H1 (cell line): ENCODE data around the gene ZYX. TPM values are rescaled to one million over a fixed set of nuclear protein-coding genes. Genes with fewer than 3 reads are reported as not detected.

ENCODE experiments used
- CTCF ChIA-PET: fragments of 300-600 bp; sonication (Branson Sonifier 250); formaldehyde crosslinking; loops from one replicate; lab custom pipeline; 2021; ENCODE audit not compliant: partially characterized antibody; lab: Charles Lee
- POLR2A ChIA-PET: fragments of 300-600 bp; sonication (Branson Sonifier 250); formaldehyde crosslinking; loops from one replicate; lab custom pipeline; 2021; ENCODE audit warnings: inconsistent platforms; ENCODE audit not compliant: partially characterized antibody; lab: Charles Lee
- DNase-seq, 2 experiments: peaks; one replicate each; pipeline versions ENCODE4 v3.0.0 to v3.0.0-alpha.2; 2010 to 2022; ENCODE audit warnings: low spot score in 2 of 2, low read depth in 1 of 2, mixed read lengths in 1 of 2
- FAIRE-seq: peaks from 2 replicates; lab custom pipeline; 2011; peaks lifted over from hg19 to GRCh38; lab: Jason Lieb, UNC
- H2AFZ ChIP-seq: 2 replicates; pipeline ENCODE4 v1.8.1; 2012; ENCODE audit warnings: low read length, inconsistent platforms
- H2AK5ac ChIP-seq: 2 replicates; pipeline ENCODE4 v1.6.1; 2013; ENCODE audit warnings: low read depth, low read length
- H2BK120ac ChIP-seq: replicated peaks from 2 replicates; pipeline ENCODE3; 2013; ENCODE audit warnings: low read depth, low read length, inconsistent platforms
- H2BK12ac ChIP-seq: 2 replicates; pipeline ENCODE4 v1.6.1; 2013; ENCODE audit warnings: low read depth, low read length
- H2BK15ac ChIP-seq: 2 replicates; pipeline ENCODE4 v1.6.1; 2013; ENCODE audit warnings: low read length
- H2BK20ac ChIP-seq: 2 replicates; pipeline ENCODE4 v1.6.1; 2013; ENCODE audit warnings: low read length
- H2BK5ac ChIP-seq: 2 replicates; pipeline ENCODE4 v1.6.1; 2013; ENCODE audit warnings: low read depth, low read length
- H3K14ac ChIP-seq: 2 replicates; pipeline ENCODE4 v1.6.1; 2013; ENCODE audit warnings: inconsistent platforms; ENCODE audit not compliant: insufficient read length
- H3K18ac ChIP-seq: 2 replicates; pipeline ENCODE4 v1.6.1; 2013; ENCODE audit warnings: low read length; ENCODE audit errors: extremely low read depth
- H3K23ac ChIP-seq: 2 replicates; pipeline ENCODE4 v1.6.1; 2013; ENCODE audit warnings: inconsistent platforms; ENCODE audit not compliant: insufficient read length
- H3K23me2 ChIP-seq: 2 replicates; pipeline ENCODE4 v1.6.1; 2013; ENCODE audit warnings: low read depth, low read length
- H3K27ac ChIP-seq: 2 replicates; pipeline ENCODE4 v1.6.1; 2011; ENCODE audit warnings: low read depth, low read length, inconsistent platforms
- H3K27me3 ChIP-seq, 4 experiments: replicated peaks in 1 of 4; 1 replicate in 1 of 4; 2 replicates in 3 of 4; pipeline versions ENCODE4 v1.6.1 to v1.8.1; 2011 to 2013; ENCODE audit warnings: low read length in 3 of 4, mild to moderate bottlenecking in 3 of 4, inconsistent platforms in 2 of 4, mixed read lengths in 2 of 4, moderate library complexity in 1 of 4; ENCODE audit not compliant: control insufficient read depth in 3 of 4, insufficient read depth in 3 of 4; ENCODE audit errors: extremely low read depth in 1 of 4
- H3K36me3 ChIP-seq, 4 experiments: 2 replicates each; pipeline versions ENCODE4 v1.6.1 to v1.8.1; 2011 to 2013; ENCODE audit warnings: mild to moderate bottlenecking in 4 of 4, low read length in 3 of 4, moderate library complexity in 2 of 4, control low read depth in 1 of 4, inconsistent platforms in 1 of 4; ENCODE audit not compliant: insufficient read depth in 4 of 4, control insufficient read depth in 2 of 4
- H3K4ac ChIP-seq: replicated peaks from 2 replicates; pipeline ENCODE3; 2013; ENCODE audit warnings: low read length, low read depth, mixed read lengths, inconsistent platforms; ENCODE audit not compliant: insufficient read length
- H3K4me1 ChIP-seq, 4 experiments: replicated peaks in 1 of 4; 1 replicate in 1 of 4; 2 replicates in 3 of 4; pipeline versions ENCODE4 v1.6.1 to v1.8.1; 2011 to 2013; ENCODE audit warnings: low read length in 3 of 4, inconsistent platforms in 2 of 4, mixed read lengths in 1 of 4; ENCODE audit not compliant: insufficient read depth in 4 of 4, control insufficient read depth in 3 of 4
- H3K4me2 ChIP-seq, 2 experiments: 2 replicates each; pipeline versions ENCODE4 v1.6.1 to v1.8.1; 2011 to 2013; ENCODE audit warnings: low read depth in 2 of 2, low read length in 2 of 2, control low read depth in 1 of 2, inconsistent platforms in 1 of 2, mild to moderate bottlenecking in 1 of 2; ENCODE audit not compliant: insufficient read depth in 1 of 2
- H3K4me3 ChIP-seq, 4 experiments: fragments of 200-600, 300-600 bp in 1 of 4; sonication (generic), shearing (Covaris generic), sonication (Bioruptor Twin) in 1 of 4; 2 replicates each; pipeline versions ENCODE4 v1.5.1 to v1.8.1; 2011 to 2016; ENCODE audit warnings: low read length in 4 of 4, low read depth in 3 of 4, control low read depth in 2 of 4, inconsistent platforms in 2 of 4, mild to moderate bottlenecking in 2 of 4, mixed read lengths in 1 of 4, moderate library complexity in 1 of 4; ENCODE audit not compliant: insufficient read depth in 2 of 4; ENCODE audit errors: extremely low read depth in 1 of 4
- H3K56ac ChIP-seq: replicated peaks from 2 replicates; pipeline ENCODE3; 2013; ENCODE audit warnings: low read depth, mild to moderate bottlenecking, mixed read lengths, low read length, inconsistent platforms; ENCODE audit not compliant: insufficient read length
- H3K79me1 ChIP-seq: 2 replicates; pipeline ENCODE4 v1.6.1; 2013; ENCODE audit warnings: low read depth, low read length, control low read depth
- H3K79me2 ChIP-seq, 2 experiments: 2 replicates each; pipeline versions ENCODE4 v1.6.1 to v1.8.1; 2012 to 2013; ENCODE audit warnings: low read length in 2 of 2, mild to moderate bottlenecking in 2 of 2, inconsistent platforms in 1 of 2; ENCODE audit not compliant: insufficient read depth in 2 of 2, control insufficient read depth in 1 of 2
- H3K9ac ChIP-seq, 4 experiments: replicated peaks in 1 of 4; 1 replicate in 1 of 4; 2 replicates in 3 of 4; pipeline versions ENCODE4 v1.6.1 to v1.8.1; 2011 to 2013; ENCODE audit warnings: low read depth in 3 of 4, low read length in 3 of 4, control low read depth in 2 of 4, mild to moderate bottlenecking in 2 of 4, moderate library complexity in 2 of 4, inconsistent platforms in 1 of 4; ENCODE audit errors: extremely low read depth in 1 of 4
- H3K9me3 ChIP-seq, 2 experiments: 2 replicates each; pipeline versions ENCODE4 v1.6.1 to v1.8.1; 2012 to 2013; ENCODE audit warnings: mild to moderate bottlenecking in 2 of 2, moderate library complexity in 2 of 2, control low read depth in 1 of 2, inconsistent platforms in 1 of 2, low read depth in 1 of 2, low read length in 1 of 2, mixed read lengths in 1 of 2; ENCODE audit not compliant: insufficient read depth in 2 of 2
- H4K20me1 ChIP-seq, 2 experiments: replicated peaks in 1 of 2; 2 replicates each; pipeline versions ENCODE3 to v1.8.1; 2011 to 2013; ENCODE audit warnings: inconsistent platforms in 2 of 2, low read length in 2 of 2, mild to moderate bottlenecking in 1 of 2; ENCODE audit not compliant: insufficient read depth in 2 of 2, control insufficient read depth in 1 of 2
- H4K5ac ChIP-seq: 2 replicates; pipeline ENCODE4 v1.6.1; 2013; ENCODE audit warnings: low read length, low read depth, mixed read lengths, inconsistent platforms; ENCODE audit not compliant: insufficient read length
- H4K8ac ChIP-seq: 2 replicates; pipeline ENCODE4 v1.8.0; 2013; ENCODE audit warnings: mild to moderate bottlenecking, moderate library complexity, low read length, inconsistent platforms; ENCODE audit not compliant: insufficient read depth; ENCODE audit errors: extremely low read depth
- H4K91ac ChIP-seq: replicated peaks from 2 replicates; pipeline ENCODE3; 2013; ENCODE audit warnings: low read length, mixed read lengths, inconsistent platforms; ENCODE audit not compliant: insufficient read length
- BRCA1 ChIP-seq: IDR thresholded peaks from 2 replicates; pipeline ENCODE4 v1.6.1; 2012; ENCODE audit warnings: low read depth, low read length, improper control_type of control experiment
- CBX8 ChIP-seq: fragments of 300-800, 300-1000 bp; sonication (generic); IDR thresholded peaks from 2 replicates; pipeline ENCODE4 v1.7.1; 2016; ENCODE audit warnings: low read depth, low read length, borderline replicate concordance
- EP300 ChIP-seq, 2 experiments: IDR thresholded peaks; 1 replicate in 1 of 2; 2 replicates in 1 of 2; pipeline ENCODE4 v1.6.1; 2011 to 2012; ENCODE audit warnings: low read depth in 2 of 2, low read length in 2 of 2, mild to moderate bottlenecking in 2 of 2, borderline replicate concordance in 1 of 2, inconsistent platforms in 1 of 2, moderate library complexity in 1 of 2
- HDAC6 ChIP-seq: IDR thresholded peaks from one replicate; pipeline ENCODE4 v1.7.1; 2012; ENCODE audit warnings: low read depth, mild to moderate bottlenecking, inconsistent platforms, low read length, moderate library complexity
- KDM1A ChIP-seq: fragments of 200-600, 300-600 bp; sonication (generic); IDR thresholded peaks from 2 replicates; pipeline ENCODE4 v1.7.1; 2016; ENCODE audit warnings: mild to moderate bottlenecking, low read length, borderline replicate concordance
- KDM5A ChIP-seq: fragments of 200-600 bp; IDR thresholded peaks from 2 replicates; pipeline ENCODE4 v1.7.1; 2012; ENCODE audit warnings: mild to moderate bottlenecking, low read length, inconsistent platforms, mixed read lengths
- MAFK ChIP-seq: IDR thresholded peaks from 2 replicates; pipeline ENCODE4 v1.6.1; 2012; ENCODE audit warnings: low read depth, mild to moderate bottlenecking, improper control_type of control experiment, low read length
- RAD21 ChIP-seq, 2 experiments: IDR thresholded peaks in 1 of 2; conservative IDR thresholded peaks in 1 of 2; 2 replicates each; pipeline ENCODE4 v1.6.1; 2011; ENCODE audit warnings: low read depth in 2 of 2, low read length in 2 of 2, improper control_type of control experiment in 1 of 2, inconsistent platforms in 1 of 2, mild to moderate bottlenecking in 1 of 2, moderate library complexity in 1 of 2
- RXRA ChIP-seq: IDR thresholded peaks from 2 replicates; pipeline ENCODE4 v1.6.1; 2011; ENCODE audit warnings: low read depth, mild to moderate bottlenecking, low read length, moderate library complexity; ENCODE audit not compliant: insufficient read depth
- SIRT6 ChIP-seq: IDR thresholded peaks from one replicate; pipeline ENCODE4 v1.7.1; 2012; ENCODE audit warnings: low read length, inconsistent platforms
- USF2 ChIP-seq: IDR thresholded peaks from 2 replicates; pipeline ENCODE4 v1.6.1; 2011; ENCODE audit warnings: low read length, improper control_type of control experiment
- WGBS, 2 experiments: shearing (Covaris generic) in 1 of 2; methylation state at CpG; one replicate each; pipeline versions ENCODE4 v1.1.6 to v1.1.7; 2013 to 2015; ENCODE audit warnings: low lambda C conversion rate in 2 of 2, mixed read lengths in 2 of 2, inconsistent platforms in 1 of 2, low coverage in 1 of 2, missing lambda C conversion rate in 1 of 2; ENCODE audit not compliant: insufficient replicate concordance in 2 of 2, insufficient coverage in 1 of 2, insufficient read length in 1 of 2; ENCODE audit errors: extremely low coverage in 1 of 2, missing lambda C conversion rate in 1 of 2; 5-methylcytosine and 5-hydroxymethylcytosine counted together
- polyA plus RNA-seq, 7 experiments: library from polyadenylated mRNA; depleted of rRNA in 3 of 7; stranded (reverse) in 5 of 7; unstranded in 2 of 7; fragments of >200 nt in 5 of 7; fragments of 200-250 nt in 2 of 7; gene quantifications; 1 replicate in 5 of 7; 2 replicates in 1 of 7; 4 replicates in 1 of 7; pipeline versions ENCODE4 v1.2.1 to v1.2.3, GENCODE V29; 2011 to 2013; ENCODE audit warnings: missing spikeins in 2 of 7, mixed read lengths in 2 of 7
- total RNA-seq: library from RNA; stranded (reverse); fragmentation: NEBNext Ultra II Directional; extraction: Animal tissue kit (Norgen Biotek cat#: 25700); gene quantifications from 2 replicates; pipeline ENCODE4 v1.2.1, GENCODE V29; 2021

ZYX gene
- total and polyA plus RNA-seq, 2 of the 8 experiments (the other 6 are each of a cell fraction or from before 2014, with no cell fraction given), result 40.6 to 159 TPM

GRCh38 chr7:143358626-143359025 is 22.5 kb upstream of the ZYX start:
- no peak overlapping the region for H2BK120ac ChIP-seq
- H3K23ac ChIP-seq, result no peak overlapping the region
- H2BK15ac ChIP-seq, result no peak overlapping the region
- H3K4ac ChIP-seq, result no peak overlapping the region
- peaks cover 2 to 35% (median 16%) of the 10 kb centered on the region in 4 experiments; a peak in 6 of 8 replicates for H3K36me3 ChIP-seq
- no peak overlapping the region for H3K9ac ChIP-seq
- H3K27me3 ChIP-seq, result peaks cover 0 to 7% (median 3%) of the 10 kb centered on the region in 4 experiments; a peak in 4 of 7 replicates
- DNase-seq, result no peak
- H2AK5ac ChIP-seq, result no peak overlapping the region
- H3K14ac ChIP-seq, result no peak overlapping the region
- H4K8ac ChIP-seq, result no peak overlapping the region
- H3K56ac ChIP-seq, result no peak overlapping the region
- H3K27ac ChIP-seq, result no peak overlapping the region
- no peak overlapping the region for H2AFZ ChIP-seq
- H4K20me1 ChIP-seq, result no peaks in the 10 kb centered on the region
- H2BK20ac ChIP-seq, result no peak overlapping the region
- H3K4me3 ChIP-seq, result no peak overlapping the region
- WGBS, 2 experiments, result 88% methylated on average over 12 of the region's 12 CpGs; no CpG with 5 or more reads in 1 of the 2 experiments
- H2BK5ac ChIP-seq, result no peak overlapping the region
- TF ChIP-seq RXRA, result no peak
- no peak for TF ChIP-seq KDM5A
- TF ChIP-seq SIRT6, result no peak
- no peak for TF ChIP-seq KDM1A
- no peak for TF ChIP-seq BRCA1
- no peak for TF ChIP-seq HDAC6
- no peak for TF ChIP-seq USF2
- TF ChIP-seq MAFK, result no peak
- no peak for TF ChIP-seq CBX8
- no peak for TF ChIP-seq EP300 (IDR thresholded peaks at IDR 0.05; ENCODE audit: borderline replicate concordance in 1 of 2, low read depth in 2 of 2, low read length in 2 of 2)
- TF ChIP-seq RAD21 (IDR thresholded peaks at IDR 0.05 in 1 of 2, conservative IDR thresholded peaks at IDR 0.05 in 1 of 2; ENCODE audit: low read depth in 2 of 2, low read length in 2 of 2), result no peak
- no peak overlapping the region for H3K4me2 ChIP-seq
- no peaks in the 10 kb centered on the region for H3K9me3 ChIP-seq
- no peak for FAIRE-seq
- H4K5ac ChIP-seq, result no peak overlapping the region
- H3K79me1 ChIP-seq, result no peaks in the 10 kb centered on the region
- H3K18ac ChIP-seq, result no peak overlapping the region
- H2BK12ac ChIP-seq, result no peak overlapping the region
- ChIA-PET POLR2A (interaction anchor here (0.7 to 18.8 kb wide), 5 partner anchors 8 to 49 kb away, joined by 3 to 233 read pairs (median 7); partner anchors contain the start of gene ZYX), CTCF (interaction anchor here (1.2 to 7.1 kb wide), 8 partner anchors 10 to 53 kb away, joined by 3 to 29 read pairs (median 14); partner anchors contain the start of gene ZYX)
- peaks cover 4 to 11% (median 10%) of the 10 kb centered on the region in 4 experiments for H3K4me1 ChIP-seq
- no peaks in the 10 kb centered on the region for H3K79me2 ChIP-seq
- peaks cover 16% of the 10 kb centered on the region for H3K23me2 ChIP-seq
- no peak overlapping the region for H4K91ac ChIP-seq
